Skeletal muscle tissue (tissue), 4 donors: ENCODE data around the gene OR2AG1. TPM values are rescaled to one million over a fixed set of nuclear protein-coding genes. Genes with fewer than 3 reads are reported as not detected.
"Not testable (repeated sequence)": the region's sequence is repeated elsewhere in the genome, so short reads cannot be mapped to it uniquely, and the experiment has no call there.

Experiments used
- H3K27ac ChIP-seq: one replicate; pipeline ENCODE4 v1.7.0; 2013; ENCODE audit warnings: mild to moderate bottlenecking, low read depth, low read length, inconsistent platforms
- H3K27me3 ChIP-seq, 3 donors: one replicate each; pipeline ENCODE4 v1.7.0; 2013; ENCODE audit warnings: low read length in 3 of 3; ENCODE audit not compliant: control insufficient read depth in 3 of 3, insufficient read depth in 3 of 3
- H3K36me3 ChIP-seq, 3 donors: one replicate each; pipeline ENCODE4 v1.7.0; 2013; ENCODE audit warnings: low read length in 3 of 3; ENCODE audit not compliant: control insufficient read depth in 3 of 3, insufficient read depth in 3 of 3
- H3K4me1 ChIP-seq, 3 donors: one replicate each; pipeline ENCODE4 v1.7.0; 2013; ENCODE audit warnings: low read length in 3 of 3, mild to moderate bottlenecking in 3 of 3; ENCODE audit not compliant: control insufficient read depth in 3 of 3, insufficient read depth in 3 of 3
- H3K4me3 ChIP-seq, 3 donors: one replicate each; pipeline ENCODE4 v1.7.0; 2013; ENCODE audit warnings: low read length in 3 of 3
- H3K9ac ChIP-seq, 3 donors: one replicate each; pipeline ENCODE4 v1.7.0; 2013; ENCODE audit warnings: low read length in 3 of 3, mild to moderate bottlenecking in 3 of 3, moderate library complexity in 2 of 3, low read depth in 1 of 3
- H3K9me3 ChIP-seq, 3 donors: one replicate each; pipeline ENCODE4 v1.7.0; 2013; ENCODE audit warnings: low read length in 3 of 3; ENCODE audit not compliant: control insufficient read depth in 3 of 3
- total RNA-seq: library from RNA; depleted of rRNA; stranded (reverse); fragments of >200 nt; gene quantifications from one replicate; pipeline ENCODE4 v1.2.3, GENCODE V29; 2014
- donor health status: Osteomylitis.

The OR2AG1 gene
- total RNA-seq, 1 donor from 2014 or later, result not detected

DNA sequence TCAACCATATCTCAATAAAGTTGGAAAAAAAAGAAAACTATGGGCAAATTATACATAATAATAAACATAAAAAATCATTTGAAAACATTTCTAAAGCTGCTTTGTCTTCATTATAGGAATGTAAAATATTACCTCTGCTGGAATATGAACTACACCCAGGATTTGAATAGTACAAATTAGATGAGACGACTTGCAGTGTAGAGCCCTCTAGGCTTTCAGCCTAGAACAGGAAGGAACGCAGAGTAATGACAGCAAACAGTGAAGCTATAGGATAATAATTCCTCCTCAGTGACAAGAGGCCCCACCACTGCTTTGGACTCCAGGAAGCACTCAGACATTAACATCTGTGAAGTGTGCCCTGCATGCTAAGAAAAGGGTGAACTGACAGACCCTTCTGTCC, 7.7 kb downstream of the OR2AG1 start:
- no peak overlapping the region for H3K9ac ChIP-seq
- H3K27me3 ChIP-seq, result no peaks in the 10 kb centered on the region
- H3K27ac ChIP-seq, result no peak overlapping the region
- no peaks in the 10 kb centered on the region for H3K36me3 ChIP-seq
- H3K4me3 ChIP-seq, result no peak overlapping the region
- H3K4me1 ChIP-seq, result no peaks in the 10 kb centered on the region
- no peaks in the 10 kb centered on the region for H3K9me3 ChIP-seq

DNA sequence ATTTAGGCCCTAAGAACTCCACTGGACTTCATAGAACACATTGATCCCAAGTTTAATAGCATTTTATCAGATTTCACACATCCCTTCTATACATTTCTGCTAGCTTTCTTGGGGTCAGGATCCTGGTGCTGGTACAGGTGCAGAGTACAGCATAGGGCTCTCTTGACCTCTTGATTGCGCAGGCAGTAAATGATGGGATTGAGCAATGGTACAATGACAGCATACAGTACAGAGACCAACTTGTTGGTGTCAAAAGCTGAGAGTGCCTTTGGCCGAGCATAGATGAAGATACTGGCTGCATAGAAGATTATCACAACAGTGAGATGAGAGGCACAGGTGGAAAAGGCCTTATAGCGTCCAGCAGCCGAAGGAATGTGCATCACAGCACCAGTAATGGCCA, 11.8 kb downstream of the OR2AG1 start:
- Histone ChIP-seq H3K4me3 (no peak overlapping the region), H3K27me3 (no peaks in the 10 kb centered on the region), H3K36me3 (no peaks in the 10 kb centered on the region), H3K4me1 (no peaks in the 10 kb centered on the region), H3K27ac (no peak overlapping the region), H3K9me3 (no peaks in the 10 kb centered on the region), H3K9ac (no peak overlapping the region)

DNA sequence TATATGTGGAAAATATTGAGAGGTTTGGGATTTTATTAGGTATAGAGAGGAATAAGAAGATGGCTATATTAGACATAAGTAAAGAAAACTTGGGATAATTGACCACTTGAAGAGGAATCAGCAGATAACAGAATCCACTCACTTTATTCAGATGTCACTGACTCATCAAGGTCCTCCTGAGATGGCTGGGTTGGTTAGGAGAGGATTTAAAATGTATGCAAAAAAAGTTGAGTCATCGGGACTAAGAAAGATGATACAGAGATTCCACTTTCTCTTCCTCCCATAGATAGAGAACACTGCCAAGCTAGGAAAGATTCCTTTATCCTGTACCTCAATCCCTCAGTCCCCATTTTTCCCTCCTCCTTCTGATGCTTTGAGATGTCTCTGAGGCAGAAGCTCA, 16.6 kb downstream of the OR2AG1 start, which contains the start of gene OR6A2:
Gene OR6A2 (minus strand): TSS at position 288 of the 400 bp plus-strand sequence. CDS start 3,981 bp downstream, outside the sequence.
- H3K9ac ChIP-seq, result no peak within 1 kb of the TSS
- no peaks in the 10 kb centered on the region for H3K4me1 ChIP-seq
- no peaks in the 10 kb centered on the region for H3K36me3 ChIP-seq
- no peaks in the 10 kb centered on the region for H3K27me3 ChIP-seq
- H3K4me3 ChIP-seq, result no peak within 1 kb of the TSS
- H3K27ac ChIP-seq, result no peak within 1 kb of the TSS
- H3K9me3 ChIP-seq, result no peaks in the 10 kb centered on the region

DNA sequence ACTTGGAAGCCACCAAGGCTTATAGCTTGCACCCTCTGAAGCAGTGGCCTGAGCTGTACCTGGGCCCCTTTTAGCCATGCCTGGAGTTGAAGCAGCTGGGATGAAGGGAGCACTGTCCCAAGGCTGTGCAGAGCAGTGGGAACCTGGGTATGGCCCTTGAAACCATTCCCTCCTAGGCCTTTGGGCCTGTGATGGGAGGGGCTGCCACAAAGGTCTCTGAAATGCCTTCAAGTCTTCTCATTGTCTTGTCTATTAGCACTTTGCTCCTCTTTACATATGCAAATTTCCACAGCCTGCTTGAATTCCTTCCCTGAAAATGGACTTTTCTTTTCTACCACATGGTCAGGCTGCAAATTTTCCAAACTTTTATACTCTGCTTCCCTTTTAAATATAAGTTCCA, 18.3 kb downstream of the OR2AG1 start:
- H3K27ac ChIP-seq, H3K9ac ChIP-seq, H3K4me3 ChIP-seq, H3K27me3 ChIP-seq, H3K4me1 ChIP-seq, H3K36me3 ChIP-seq, H3K9me3 ChIP-seq: not testable (repeated sequence)

DNA sequence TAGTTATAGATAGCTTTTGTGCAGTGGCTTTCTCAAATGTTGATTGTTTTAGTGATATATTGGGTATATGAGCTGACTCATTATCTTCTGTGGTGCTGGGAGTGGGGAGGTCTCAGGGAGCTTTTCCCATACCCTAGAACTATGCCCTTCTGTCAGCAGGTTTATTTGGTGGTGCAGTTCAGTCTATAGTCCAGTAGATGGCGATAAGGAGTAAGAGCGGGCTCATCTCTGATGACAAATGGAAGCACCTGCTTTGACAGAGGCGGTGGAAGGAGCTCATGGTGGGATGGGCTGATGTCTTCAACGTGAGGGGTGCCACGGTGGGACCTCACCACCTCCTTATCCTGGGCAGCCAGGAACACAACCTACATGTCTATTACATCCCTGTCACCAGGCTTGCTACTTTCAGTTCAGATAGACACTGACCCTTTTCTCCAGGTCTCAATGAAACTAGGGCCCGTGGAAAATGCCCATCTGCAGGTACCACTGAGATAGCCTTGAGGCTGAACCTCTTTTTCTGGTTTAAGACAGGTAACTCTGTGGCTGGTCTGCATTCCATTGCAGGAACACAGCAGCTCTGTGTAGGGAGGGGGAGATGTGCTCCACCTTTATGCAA, 29.7 kb downstream of the OR2AG1 start:
- Histone ChIP-seq H3K27ac (no peak overlapping the region), H3K36me3 (no peaks in the 10 kb centered on the region), H3K9me3 (no peaks in the 10 kb centered on the region), H3K9ac (no peak overlapping the region), H3K4me3 (no peak overlapping the region), H3K27me3 (peaks cover 0 to 5% (median 5%) of the 10 kb centered on the region in 3 donors), H3K4me1 (no peaks in the 10 kb centered on the region)

DNA sequence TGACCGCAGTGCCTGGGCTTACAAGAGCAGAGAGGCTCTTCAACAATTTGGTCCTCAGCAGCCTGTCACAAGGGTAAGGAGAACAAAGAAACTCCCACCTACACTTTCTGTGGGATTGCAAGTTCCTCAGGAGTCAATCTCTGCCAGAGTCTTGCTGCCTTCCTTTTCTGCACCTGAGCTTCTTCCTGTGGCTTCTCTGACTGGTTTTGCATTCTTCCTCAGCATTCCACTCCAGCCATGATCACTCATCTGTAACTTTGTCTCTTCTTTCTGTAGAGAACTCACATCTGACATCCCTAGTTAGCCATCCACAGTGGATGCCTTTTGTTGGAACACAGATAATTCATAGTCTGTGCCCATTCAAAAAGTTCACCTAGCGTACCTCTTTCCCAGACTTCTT, 30.8 kb downstream of the OR2AG1 start:
- H3K9ac ChIP-seq, result no peak overlapping the region
- no peaks in the 10 kb centered on the region for H3K4me1 ChIP-seq
- no peaks in the 10 kb centered on the region for H3K36me3 ChIP-seq
- no peak overlapping the region for H3K27ac ChIP-seq
- peaks cover 0 to 5% (median 5%) of the 10 kb centered on the region in 3 donors for H3K27me3 ChIP-seq
- no peak overlapping the region for H3K4me3 ChIP-seq
- no peaks in the 10 kb centered on the region for H3K9me3 ChIP-seq

DNA sequence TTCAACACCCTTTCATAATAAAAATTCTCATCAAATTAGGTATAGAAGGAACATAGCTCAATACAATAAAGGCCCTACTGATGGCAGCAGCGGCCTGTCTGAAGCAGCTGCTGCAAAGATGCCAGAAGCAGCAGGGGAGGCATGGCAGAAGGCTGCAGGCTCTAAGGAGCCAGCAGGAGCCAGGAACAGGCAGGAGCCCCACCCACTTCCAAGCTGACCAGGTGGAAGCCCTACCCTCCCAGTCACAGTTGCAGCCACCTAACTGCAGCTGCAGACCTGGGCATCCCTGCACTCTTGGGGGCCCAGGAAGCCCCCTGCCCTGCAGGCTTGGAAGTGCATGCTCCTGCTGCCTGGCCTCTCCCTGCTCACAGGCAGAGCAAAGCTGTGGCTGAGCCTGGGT, 34.9 kb downstream of the OR2AG1 start:
- no peak overlapping the region for H3K9ac ChIP-seq
- no peaks in the 10 kb centered on the region for H3K4me1 ChIP-seq
- no peak overlapping the region for H3K4me3 ChIP-seq
- no peaks in the 10 kb centered on the region for H3K9me3 ChIP-seq
- H3K36me3 ChIP-seq, result no peaks in the 10 kb centered on the region
- peaks cover 0 to 4% (median 2%) of the 10 kb centered on the region in 3 donors for H3K27me3 ChIP-seq
- no peak overlapping the region for H3K27ac ChIP-seq

DNA sequence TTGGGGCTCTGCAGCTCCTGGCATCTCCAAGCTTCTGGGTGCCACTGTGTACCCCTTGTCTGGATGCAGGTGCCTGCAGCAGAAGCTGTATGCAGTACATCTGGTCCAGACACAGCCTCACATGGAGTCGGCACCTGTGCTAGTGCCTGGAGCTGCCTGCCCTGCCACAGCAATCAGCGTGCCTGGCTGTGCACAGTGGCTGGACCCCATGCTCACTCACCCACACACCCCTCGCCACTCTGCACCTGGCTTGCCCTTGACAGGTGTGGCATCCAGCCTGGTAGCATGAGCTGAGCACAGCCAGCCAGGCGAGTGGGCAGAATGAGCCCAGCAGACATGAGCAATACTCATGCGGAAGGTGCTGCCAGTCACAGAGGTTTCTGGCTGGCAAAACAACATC, 36.1 kb downstream of the OR2AG1 start:
- no peak overlapping the region for H3K9ac ChIP-seq
- H3K4me3 ChIP-seq, result no peak overlapping the region
- no peak overlapping the region for H3K27ac ChIP-seq
- H3K4me1 ChIP-seq, result no peaks in the 10 kb centered on the region
- H3K27me3 ChIP-seq, result no peaks in the 10 kb centered on the region
- H3K36me3 ChIP-seq, result no peaks in the 10 kb centered on the region
- no peaks in the 10 kb centered on the region for H3K9me3 ChIP-seq

DNA sequence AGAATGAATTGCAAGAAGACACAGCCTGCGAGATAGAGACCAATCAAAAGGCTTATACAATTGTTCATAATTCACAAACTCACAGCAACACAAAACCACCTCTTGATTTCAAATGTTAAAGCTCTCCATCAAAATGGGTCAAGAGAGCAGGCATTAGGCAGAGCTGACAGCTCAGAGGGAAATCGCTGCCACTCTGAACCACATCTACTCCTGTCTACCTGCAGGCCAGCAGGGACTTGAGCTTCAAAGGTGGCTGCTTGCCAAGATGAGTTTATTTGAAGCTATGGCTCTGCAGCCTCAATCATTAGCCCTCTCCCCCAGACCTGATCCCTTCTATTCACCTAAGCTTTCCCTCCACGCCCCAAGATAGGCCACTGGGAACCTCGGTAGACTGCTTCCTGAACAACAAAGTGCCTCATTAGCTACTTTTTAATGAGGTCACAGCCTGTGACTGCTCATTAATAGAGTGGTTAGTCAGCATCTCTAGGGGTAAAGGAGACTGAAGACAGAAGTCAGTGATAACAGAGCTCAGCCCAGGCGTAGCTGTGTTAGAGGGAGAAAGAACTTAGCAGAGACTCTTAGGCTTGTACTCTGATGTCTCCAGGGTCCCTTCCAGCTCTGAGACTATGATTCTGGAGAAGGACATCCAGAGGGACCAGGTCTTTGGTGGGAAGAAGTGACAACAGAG, 41.5 kb downstream of the OR2AG1 start:
- no peaks in the 10 kb centered on the region for H3K27me3 ChIP-seq
- no peaks in the 10 kb centered on the region for H3K36me3 ChIP-seq
- H3K9me3 ChIP-seq, result no peaks in the 10 kb centered on the region
- no peak overlapping the region for H3K27ac ChIP-seq
- no peak overlapping the region for H3K9ac ChIP-seq
- H3K4me3 ChIP-seq, result no peak overlapping the region
- H3K4me1 ChIP-seq, result no peaks in the 10 kb centered on the region

DNA sequence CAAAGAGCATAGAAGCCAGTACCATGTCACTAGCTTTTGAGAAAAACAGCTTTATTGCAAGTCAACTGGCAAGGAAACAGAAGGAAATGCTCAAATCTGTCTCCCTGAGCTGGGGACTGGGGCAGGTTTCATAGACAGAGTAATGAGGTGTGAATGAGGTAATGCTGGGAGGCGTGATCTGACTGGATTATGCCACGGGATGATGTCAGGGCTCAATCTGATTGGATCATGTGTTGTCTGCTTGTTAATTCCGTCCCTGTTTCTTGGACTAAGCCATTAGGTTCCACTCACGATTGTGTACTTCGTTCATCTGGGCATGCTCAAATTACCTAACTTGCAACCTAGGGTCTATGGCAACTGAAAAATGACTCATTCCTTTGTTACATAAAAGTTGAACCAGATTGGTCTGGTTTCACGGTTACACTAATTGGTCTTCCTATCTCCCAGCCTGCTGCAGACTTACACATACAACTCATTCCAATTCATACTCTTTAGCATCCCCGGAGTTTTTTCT, 42.5 kb downstream of the OR2AG1 start:
- no peak overlapping the region for H3K9ac ChIP-seq
- H3K9me3 ChIP-seq, result no peaks in the 10 kb centered on the region
- H3K4me1 ChIP-seq, result no peaks in the 10 kb centered on the region
- H3K36me3 ChIP-seq, result no peaks in the 10 kb centered on the region
- H3K27me3 ChIP-seq, result no peaks in the 10 kb centered on the region
- no peak overlapping the region for H3K4me3 ChIP-seq
- H3K27ac ChIP-seq, result no peak overlapping the region
